ENCODE results near the gene PRKX.
"Not testable (repeated sequence)": the region's sequence is repeated elsewhere in the genome, so short reads cannot be mapped to it uniquely, and the experiment has no call there.

PRKX gene

DNA sequence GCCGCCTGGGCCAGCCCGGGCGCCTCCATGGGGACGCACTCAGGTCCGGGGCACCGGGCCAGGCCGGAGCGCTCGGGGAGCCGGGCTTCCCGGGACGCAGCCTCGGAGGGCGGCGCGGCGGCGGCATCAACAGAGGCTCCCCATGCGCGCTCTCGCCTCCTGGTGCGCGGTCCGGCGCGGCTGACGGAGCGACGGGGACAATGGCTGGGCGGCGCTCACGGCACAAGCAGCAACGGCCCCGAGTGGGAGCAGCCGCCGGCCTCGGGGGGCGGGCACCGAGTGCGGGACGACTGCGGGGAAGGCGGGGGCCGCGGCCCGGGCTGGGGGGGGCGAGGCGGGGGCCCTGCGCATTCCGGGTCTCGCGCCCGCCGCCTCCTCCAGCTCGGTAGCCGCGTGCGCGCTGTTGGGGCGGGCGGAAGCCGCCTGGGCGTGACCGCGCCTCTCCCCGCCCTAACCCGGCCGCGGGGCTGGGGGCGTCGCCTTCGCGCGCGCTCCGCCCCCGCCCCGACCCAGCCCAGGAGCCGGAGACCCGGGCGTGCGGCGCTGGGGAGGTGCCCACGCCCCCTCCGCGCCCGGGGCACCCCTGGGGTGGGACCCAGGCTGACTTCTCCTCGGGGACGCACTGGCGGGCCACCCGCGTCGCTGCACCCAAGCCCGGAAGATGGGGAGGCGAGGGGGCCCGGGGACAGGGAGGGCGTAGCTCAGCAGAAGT lies at the start of gene PRKX:
PRKX (minus strand) TSS at position 425 of the 712 bp plus-strand sequence; CDS start at position 29, 396 bp downstream.
- no peak for DNase-seq

GRCh38 chrX:3763111-3763510 lies 49.7 kb upstream of the PRKX start:
- no peak for DNase-seq

DNA sequence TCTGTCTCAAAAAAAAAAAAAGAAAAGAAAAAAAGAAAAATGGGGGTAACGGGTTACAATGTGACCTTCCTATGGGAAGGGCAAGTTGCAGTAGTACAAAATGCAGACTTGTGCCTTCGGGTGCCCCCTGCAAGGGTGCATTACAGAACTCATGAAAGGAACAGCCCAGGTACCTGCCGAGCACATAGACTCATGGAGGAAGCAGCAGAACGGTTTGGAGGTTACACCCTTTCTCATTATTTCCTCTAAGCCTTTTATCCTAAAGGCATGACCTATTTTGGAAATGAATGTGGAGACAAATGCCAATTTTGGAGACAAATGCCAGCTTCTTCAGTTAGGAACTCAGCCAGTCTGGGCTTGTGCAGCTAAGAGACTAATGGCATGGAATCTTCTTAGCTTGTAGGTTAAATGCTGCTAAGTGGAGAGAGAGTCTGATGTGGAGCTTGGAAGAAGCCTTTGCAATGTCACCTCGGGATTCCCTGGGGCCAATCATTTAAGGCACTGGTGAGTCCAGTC lies 44.1 kb upstream of the PRKX start:
- DNase-seq: no peak

- no peak for DNase-seq
These were observed 34.7 kb upstream of the PRKX start for GRCh38 chrX:3748052-3748559.

- peak; percentile 67 for DNase-seq
These were observed 30.5 kb upstream of the PRKX start for GRCh38 chrX:3743801-3744439.

GRCh38 chrX:3740946-3741345 lies 27.5 kb upstream of the PRKX start:
- not testable (repeated sequence) for DNase-seq

DNA sequence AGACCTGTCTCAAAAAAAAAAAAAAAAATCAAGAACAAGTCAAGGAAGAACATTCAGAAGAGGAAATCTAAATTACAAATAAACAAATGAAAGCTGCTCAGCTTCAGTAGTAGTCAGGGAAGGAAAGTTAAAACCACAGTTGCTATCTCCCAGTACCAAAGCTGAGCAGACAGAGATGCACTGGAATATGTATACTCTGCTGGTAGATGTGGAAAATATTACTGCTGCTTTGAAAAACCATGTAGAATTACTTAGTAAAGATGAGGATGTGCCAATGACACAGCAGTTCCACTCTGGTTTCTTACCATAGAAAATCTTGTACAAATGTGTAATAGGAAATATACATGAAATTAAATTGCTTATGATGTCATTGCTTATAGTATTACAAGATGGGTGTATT lies 25.1 kb upstream of the PRKX start:
- no peak for DNase-seq

GRCh38 chrX:3736536-3736935 lies 23.1 kb upstream of the PRKX start:
- DNase-seq: not testable (repeated sequence)

DNA sequence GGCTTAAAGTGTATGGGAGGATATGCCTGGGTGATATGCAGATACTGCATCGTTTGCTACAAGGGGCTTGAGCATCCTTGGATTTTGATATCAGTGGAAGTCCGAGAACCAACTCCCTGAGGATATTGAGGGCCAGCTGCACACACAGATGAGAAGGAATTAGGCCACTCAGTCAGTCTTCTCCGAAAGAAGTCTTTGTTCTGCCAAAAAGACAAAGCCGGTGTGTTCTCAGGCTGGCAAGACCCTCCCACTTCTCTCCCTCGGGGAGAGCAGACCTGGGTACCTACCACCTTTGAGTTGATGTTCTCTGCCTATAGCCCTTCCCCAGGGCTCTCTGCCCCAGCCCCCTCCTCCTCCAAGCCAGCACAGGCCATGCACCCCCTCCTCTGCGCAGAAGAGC lies 22.4 kb upstream of the PRKX start:
- not testable (repeated sequence) for DNase-seq

DNA sequence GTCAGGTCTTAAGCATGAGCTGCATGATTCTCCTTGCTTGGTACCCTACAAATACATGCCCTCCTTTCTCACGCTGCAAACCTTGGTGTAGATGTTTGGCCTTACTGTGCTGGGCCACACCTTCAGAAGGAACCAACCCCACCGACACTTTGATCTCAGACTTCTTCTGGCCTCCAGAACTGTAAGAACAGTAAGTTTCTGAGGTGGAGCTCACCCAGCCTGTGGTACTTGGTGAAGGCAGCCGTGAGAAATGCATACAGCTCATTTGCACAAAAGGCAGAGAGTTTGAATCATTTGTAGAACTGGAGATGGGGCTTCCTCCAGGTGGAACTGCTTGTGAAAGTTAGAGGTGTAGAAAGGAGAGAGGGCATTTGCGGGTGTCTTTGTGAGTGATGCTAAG lies 21.0 kb upstream of the PRKX start:
- DNase-seq: not testable (repeated sequence)

- no peak for DNase-seq
These were observed 19.6 kb upstream of the PRKX start for GRCh38 chrX:3733043-3733430.

- DNase-seq: not testable (repeated sequence)
These were observed 19.0 kb upstream of the PRKX start for GRCh38 chrX:3732326-3733042.

DNA sequence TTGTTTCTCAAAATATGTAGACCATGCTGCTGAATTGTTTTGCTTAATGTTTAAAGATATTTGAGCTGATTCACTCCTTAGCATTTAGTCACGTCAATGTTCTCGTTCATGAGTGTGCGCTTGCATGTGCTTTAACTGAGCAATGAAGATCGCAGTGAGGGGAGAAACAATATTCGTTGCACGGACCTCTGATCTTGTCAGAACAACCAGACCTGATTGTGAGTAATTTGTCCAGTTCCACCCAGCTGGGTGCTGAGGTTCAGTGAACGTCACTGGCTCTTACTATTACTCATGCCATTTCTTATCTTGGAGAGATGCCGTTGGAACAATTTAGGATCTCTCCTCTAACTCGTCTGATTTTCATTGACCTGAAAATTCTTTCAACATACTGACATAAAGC lies 15.0 kb upstream of the PRKX start:
- DNase-seq: no peak

DNA sequence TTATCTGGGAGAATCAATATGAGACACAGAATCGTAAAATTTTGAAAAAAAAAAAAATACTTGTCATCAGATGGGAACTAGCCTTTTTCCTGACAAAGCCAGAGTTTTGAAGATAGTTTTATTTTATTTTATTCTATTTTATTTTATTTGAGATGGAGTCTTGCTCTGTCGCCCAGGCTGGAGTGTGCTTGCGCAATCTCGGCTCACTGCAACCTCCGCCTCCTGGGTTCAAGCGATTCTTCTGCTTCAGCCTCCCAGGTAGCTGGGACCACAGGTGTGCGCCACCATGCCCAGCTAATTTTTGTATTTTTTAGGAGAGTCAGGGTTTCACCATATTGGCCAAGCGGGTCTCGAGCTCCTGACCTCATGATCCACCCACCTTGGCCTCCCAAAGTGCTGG lies 10.0 kb upstream of the PRKX start:
- DNase-seq: not testable (repeated sequence)

DNA sequence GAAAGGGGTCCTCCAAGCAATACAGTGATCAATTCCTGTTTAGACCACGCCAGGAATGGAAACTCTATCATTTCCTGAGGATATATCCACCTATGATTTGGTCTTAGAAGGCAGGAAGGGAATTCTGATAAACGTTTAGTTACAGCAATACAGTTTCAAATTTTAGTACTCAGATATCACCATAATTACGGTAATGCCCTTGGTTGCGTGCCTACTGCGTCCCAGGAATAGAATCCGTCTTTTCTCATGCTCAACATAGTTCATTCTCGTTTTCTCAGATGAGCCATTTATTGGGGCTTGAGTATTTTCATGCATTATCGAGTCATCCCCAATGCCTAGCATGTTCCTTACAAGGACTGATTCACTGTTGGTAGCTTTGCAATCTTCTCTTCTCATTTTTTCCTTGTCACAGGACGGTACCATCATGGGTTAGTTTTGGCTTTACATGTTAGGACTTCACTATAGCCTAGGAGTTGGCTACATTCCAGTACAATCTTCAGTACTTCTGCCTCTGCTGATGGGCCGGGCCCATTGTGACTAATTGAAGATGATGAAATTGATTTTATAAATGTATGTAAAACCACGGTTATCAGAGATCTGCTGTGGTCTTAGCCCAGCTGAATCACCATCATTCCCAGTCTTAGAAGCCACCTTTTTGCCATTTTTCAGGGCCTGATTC lies 4.4 kb upstream of the PRKX start:
- DNase-seq: no peak

GRCh38 chrX:3715921-3716320 lies 2.5 kb upstream of the PRKX start:
- no peak for DNase-seq

DNA sequence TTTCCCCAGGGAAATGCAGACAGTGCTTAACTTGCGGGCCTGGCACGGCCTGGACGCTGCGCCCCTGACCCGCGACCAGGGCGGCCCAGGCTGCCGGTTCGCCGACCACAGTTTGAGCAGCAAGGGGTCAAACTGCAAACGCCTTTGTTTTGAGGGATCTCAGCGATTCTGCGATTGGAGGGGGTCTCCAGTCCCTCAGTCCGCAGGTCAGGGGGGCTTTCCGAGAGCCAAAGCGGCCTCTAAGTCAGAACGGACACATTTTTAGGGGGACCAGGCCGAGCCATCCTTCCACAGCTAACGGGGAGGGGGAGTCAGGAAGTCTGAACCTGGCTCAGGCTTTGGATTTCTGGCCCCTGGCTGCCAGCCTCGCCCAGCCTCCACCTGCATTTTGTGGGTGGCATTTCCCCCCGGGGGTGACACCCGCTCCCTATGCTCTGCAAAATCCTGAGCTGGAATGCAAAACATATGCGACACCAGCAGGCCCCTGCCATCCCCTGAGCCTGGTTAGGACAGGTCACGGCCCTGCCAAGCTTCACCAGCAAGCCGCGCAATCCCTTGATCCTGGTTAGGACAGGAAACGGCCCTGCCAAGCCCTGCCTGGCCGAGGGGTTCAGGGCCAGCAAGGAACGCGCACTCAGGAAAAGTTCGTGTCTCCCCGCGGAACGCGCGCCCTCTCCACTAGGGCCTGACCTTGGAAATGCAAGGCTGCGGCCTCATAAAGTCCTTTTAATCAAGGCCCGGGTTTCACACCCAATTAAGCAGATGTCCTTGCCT lies 1.4 kb upstream of the PRKX start:
- not testable (repeated sequence) for DNase-seq

GRCh38 chrX:3713937-3714434 lies 537 bp upstream of the PRKX start:
- DNase-seq: no peak

- DNase-seq: no peak
These were observed 602 bp downstream of the PRKX start for GRCh38 chrX:3712870-3713224.

DNA sequence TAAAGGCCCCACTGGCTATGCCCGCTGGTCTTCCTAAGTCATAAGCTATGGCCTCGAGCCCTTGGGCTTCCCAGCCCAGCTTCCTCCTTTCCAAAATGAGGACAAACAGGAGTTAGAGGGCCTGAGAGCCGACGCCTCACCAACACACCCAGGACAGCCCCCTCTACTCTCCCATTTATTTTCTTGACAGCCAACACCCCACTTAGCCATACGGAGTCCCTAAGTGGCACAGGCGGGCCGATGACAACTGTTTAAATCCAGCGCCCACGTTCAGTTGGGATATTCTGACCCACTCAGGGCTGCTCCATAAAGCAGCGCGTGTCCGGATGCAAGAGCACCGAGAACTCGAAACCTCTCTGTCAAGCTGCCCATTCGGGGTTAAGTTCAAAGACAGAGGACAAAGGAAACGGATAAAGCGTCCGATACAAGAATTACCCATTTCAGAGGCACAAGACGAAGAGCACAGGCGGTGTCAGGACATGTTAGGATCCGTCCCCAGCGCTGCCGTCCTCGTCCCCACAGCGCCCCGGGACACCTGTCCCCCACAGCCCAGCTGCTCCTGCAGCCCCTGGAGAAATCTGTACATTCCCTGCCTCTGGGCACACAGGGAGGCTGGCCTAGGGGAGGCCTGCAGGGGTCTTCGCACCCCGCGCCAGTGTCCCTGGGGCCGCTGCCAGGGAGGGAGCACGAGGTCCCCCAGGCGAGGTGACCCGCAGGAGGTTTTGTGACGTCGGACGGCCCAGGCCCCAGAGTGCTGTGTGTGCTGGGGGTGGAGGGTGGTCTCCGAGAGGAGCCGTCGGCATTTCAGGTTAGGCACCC lies 1.2 kb downstream of the PRKX start:
- DNase-seq: no peak

DNA sequence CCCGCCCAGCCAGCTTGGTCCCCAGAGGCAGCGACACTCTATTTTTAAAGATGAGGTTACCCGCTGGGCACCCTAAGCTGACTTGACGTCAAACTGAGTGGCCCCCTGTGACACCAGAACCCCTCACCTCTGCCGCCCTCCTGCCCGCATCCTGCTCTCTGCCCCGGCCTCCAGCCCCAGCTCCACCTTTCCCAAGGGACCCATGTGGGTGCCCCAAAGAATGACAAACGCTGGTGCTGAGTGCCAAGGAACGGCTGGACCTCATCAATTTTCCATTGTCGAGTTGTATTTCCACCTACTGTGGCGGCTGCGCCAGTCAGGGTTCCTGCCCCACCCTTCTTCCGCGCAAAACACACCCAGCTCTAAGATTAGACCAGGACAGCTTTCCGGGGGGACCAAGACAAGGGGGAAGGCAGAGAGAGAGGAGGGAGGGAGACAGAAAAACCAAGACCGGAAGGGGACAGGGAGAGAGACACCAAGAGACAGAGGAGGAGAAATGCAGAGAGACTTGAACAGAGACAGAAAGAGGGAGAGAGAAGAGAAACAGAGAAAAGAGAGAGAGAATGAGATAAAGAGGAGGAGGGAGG lies 2.0 kb downstream of the PRKX start:
- no peak for DNase-seq
